ENCODE data around the gene VEGFA.

Gene VEGFA

DNA sequence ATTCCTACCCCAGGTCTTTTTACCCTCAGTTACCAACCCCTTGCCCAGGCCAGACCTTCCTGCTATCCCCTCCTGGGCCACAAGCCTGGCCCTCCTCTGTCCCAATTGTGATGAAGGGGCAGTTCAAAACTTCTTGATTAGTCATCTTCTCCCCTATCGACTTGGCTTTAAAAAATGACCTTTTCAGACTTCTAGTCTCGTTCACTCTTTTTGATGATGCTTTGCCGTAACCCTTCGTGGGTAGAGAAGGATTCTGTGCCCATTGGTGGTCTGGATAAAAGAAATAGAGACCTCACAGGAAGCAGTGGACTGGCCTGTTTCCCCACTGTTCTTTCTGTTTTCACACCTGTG, 5.5 kb downstream of the VEGFA start:
- DNase-seq (no peak), ATAC-seq (replicated peaks) (no peak)
- H3K27me3 Mint-ChIP-seq: peaks cover 27 to 37% of the 10 kb centered on the region in 2 donors
- no peak overlapping the region for H3K27ac Mint-ChIP-seq
- H3K36me3 Mint-ChIP-seq (ENCODE audit: insufficient read depth): peaks cover 3% of the 10 kb centered on the region
- H3K9me3 Mint-ChIP-seq: no peaks in the 10 kb centered on the region
- H3K4me3 Mint-ChIP-seq: no peak overlapping the region
- peaks cover 8 to 15% of the 10 kb centered on the region in 2 donors for H3K4me1 Mint-ChIP-seq (ENCODE audit: low read depth in 2 of 2)

DNA sequence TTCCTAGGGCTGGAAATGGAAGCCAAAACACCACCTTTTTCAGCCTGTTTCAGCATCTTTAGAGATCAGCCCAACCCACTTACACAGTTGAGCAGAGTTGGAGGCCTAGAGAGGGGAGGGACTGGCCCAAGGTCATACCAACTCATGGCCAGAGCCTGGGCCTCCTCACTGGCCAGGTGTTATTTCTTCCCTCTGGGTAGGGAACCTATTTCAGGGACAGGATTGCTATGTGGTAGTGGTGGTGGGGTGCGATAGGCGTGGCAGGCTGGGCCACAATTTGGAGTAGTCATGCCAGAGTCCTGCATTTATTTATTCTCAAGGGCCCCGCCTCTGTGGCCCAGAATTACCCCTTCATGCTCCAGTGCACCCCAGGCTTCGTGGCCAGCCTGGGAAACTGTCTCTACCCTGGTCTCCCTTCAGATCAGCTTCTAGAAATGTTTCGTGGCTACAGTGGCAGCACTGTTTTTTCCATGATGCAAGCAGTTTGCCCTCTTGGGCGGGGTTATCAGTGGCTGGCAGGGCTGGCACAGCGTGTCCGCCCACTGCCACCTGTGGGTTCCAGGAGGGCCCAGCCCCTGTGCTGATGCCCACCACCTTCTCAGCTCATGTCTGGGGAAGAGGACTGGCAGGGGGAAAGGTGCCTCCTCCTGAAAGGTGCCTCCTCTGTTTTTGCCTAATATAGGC, 6.2 kb downstream of the VEGFA start:
- Mint-ChIP-seq H3K36me3 (ENCODE audit: insufficient read depth) (peaks cover 3% of the 10 kb centered on the region), H3K27ac (peak overlapping the region in 1 of 2 donors; percentile 22), H3K27me3 (peaks cover 27 to 37% of the 10 kb centered on the region in 2 donors), H3K9me3 (no peaks in the 10 kb centered on the region), H3K4me1 (ENCODE audit: low read depth in 2 of 2) (peaks cover 8 to 14% of the 10 kb centered on the region in 2 donors), H3K4me3 (no peak overlapping the region)
- ATAC-seq (replicated peaks) (no peak), DNase-seq (no peak)

DNA sequence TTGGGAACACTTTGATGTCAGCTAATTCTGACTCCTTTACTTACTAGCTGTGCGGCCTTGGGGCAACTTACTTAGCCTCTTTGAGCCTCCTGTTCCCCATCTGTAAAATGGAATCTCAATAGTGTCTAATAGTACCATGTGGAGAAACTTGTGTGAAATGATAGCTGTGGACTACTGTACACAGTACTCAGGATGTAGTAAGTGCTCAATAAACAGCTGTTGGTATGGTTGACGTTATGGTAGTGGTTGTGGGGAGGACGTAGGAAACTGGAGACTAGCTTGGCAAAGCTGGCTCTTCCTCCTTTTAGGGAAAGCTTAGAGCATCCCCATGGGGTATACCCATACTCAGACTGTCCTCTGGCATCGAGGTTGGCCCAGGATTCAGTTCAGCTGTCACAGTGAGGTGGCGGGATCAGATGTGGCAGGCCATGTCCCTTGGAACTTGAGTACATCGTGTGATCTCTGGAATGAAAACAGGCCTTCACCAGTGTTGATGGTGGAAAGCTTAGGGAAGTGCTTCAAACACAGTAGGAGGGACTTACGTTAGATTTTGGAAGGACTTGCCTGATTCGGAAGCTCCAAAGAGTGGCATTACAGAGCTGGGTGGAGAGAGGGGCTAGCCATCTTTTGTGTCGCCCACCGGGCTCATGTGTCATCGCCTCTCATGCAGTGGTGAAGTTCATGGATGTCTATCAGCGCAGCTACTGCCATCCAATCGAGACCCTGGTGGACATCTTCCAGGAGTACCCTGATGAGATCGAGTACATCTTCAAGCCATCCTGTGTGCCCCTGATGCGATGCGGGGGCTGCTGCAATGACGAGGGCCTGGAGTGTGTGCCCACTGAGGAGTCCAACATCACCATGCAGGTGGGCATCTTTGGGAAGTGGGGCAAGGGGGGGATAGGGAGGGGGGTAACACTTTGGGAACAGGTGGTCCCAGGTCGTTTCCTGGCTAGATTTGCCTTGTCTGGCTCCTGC, 7.1 kb downstream of the VEGFA start:
- Mint-ChIP-seq H3K4me3 (no peak overlapping the region), H3K4me1 (ENCODE audit: low read depth in 2 of 2) (peaks cover 6 to 12% of the 10 kb centered on the region in 2 donors), H3K27ac (peak overlapping the region in 1 of 2 donors; percentile 22), H3K36me3 (ENCODE audit: insufficient read depth) (peaks cover 4% of the 10 kb centered on the region), H3K9me3 (no peaks in the 10 kb centered on the region), H3K27me3 (peaks cover 25 to 34% of the 10 kb centered on the region in 2 donors)
- ATAC-seq (replicated peaks) (no peak), DNase-seq (no peak)

DNA sequence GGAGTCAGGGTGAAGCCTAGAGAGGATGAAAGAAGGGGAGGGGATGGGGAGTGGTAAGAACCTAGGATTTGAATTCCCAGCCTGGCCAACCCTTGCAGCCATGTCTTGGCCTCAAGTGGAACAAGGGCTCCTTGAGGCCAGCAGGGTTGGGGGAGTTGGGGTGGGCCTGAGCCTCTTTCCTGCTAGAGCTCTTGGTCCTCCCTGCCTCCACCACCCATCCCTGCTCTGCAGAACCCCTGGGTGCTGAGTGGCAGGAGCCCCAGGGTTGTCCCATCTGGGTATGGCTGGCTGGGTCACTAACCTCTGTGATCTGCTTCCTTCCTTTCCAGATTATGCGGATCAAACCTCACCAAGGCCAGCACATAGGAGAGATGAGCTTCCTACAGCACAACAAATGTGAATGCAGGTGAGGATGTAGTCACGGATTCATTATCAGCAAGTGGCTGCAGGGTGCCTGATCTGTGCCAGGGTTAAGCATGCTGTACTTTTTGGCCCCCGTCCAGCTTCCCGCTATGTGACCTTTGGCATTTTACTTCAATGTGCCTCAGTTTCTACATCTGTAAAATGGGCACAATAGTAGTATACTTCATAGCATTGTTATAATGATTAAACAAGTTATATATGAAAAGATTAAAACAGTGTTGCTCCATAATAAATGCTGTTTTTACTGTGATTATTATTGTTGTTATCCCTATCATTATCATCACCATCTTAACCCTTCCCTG, 8.3 kb downstream of the VEGFA start:
- Mint-ChIP-seq H3K27me3 (peaks cover 13 to 22% of the 10 kb centered on the region in 2 donors), H3K4me3 (no peak overlapping the region), H3K4me1 (ENCODE audit: low read depth in 2 of 2) (peaks cover 4 to 8% of the 10 kb centered on the region in 2 donors), H3K9me3 (no peaks in the 10 kb centered on the region), H3K27ac (no peak overlapping the region), H3K36me3 (ENCODE audit: insufficient read depth) (peaks cover 3% of the 10 kb centered on the region)
- no peak for DNase-seq
- no peak for ATAC-seq (replicated peaks)

DNA sequence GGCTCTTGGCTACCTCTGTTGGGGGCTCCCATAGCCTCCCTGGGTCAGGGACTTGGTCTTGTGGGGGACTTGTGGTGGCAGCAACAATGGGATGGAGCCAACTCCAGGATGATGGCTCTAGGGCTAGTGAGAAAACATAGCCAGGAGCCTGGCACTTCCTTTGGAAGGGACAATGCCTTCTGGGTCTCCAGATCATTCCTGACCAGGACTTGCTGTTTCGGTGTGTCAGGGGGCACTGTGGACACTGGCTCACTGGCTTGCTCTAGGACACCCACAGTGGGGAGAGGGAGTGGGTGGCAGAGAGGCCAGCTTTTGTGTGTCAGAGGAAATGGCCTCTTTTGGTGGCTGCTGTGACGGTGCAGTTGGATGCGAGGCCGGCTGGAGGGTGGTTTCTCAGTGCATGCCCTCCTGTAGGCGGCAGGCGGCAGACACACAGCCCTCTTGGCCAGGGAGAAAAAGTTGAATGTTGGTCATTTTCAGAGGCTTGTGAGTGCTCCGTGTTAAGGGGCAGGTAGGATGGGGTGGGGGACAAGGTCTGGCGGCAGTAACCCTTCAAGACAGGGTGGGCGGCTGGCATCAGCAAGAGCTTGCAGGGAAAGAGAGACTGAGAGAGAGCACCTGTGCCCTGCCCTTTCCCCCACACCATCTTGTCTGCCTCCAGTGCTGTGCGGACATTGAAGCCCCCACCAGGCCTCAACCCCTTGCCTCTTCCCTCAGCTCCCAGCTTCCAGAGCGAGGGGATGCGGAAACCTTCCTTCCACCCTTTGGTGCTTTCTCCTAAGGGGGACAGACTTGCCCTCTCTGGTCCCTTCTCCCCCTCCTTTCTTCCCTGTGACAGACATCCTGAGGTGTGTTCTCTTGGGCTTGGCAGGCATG, 9.2 kb downstream of the VEGFA start:
- peaks cover 4% of the 10 kb centered on the region for H3K36me3 Mint-ChIP-seq (ENCODE audit: insufficient read depth)
- H3K4me3 Mint-ChIP-seq: no peak overlapping the region
- H3K9me3 Mint-ChIP-seq: no peaks in the 10 kb centered on the region
- H3K4me1 Mint-ChIP-seq (ENCODE audit: low read depth in 2 of 2): peaks cover 4 to 6% of the 10 kb centered on the region in 2 donors
- no peak overlapping the region for H3K27ac Mint-ChIP-seq
- ATAC-seq (replicated peaks) (no peak), DNase-seq (no peak)
- H3K27me3 Mint-ChIP-seq: peaks cover 3 to 13% of the 10 kb centered on the region in 2 donors

DNA sequence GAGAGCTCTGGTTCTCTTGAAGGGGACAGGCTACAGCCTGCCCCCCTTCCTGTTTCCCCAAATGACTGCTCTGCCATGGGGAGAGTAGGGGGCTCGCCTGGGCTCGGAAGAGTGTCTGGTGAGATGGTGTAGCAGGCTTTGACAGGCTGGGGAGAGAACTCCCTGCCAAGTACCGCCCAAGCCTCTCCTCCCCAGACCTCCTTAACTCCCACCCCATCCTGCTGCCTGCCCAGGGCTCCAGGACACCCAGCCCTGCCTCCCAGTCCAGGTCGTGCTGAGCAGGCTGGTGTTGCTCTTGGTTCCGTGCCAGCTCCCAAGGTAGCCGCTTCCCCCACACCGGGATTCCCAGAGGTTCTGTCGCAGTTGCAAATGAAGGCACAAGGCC, 9.8 kb downstream of the VEGFA start:
- Mint-ChIP-seq H3K36me3 (ENCODE audit: insufficient read depth) (peaks cover 7% of the 10 kb centered on the region), H3K27ac (no peak overlapping the region)

DNA sequence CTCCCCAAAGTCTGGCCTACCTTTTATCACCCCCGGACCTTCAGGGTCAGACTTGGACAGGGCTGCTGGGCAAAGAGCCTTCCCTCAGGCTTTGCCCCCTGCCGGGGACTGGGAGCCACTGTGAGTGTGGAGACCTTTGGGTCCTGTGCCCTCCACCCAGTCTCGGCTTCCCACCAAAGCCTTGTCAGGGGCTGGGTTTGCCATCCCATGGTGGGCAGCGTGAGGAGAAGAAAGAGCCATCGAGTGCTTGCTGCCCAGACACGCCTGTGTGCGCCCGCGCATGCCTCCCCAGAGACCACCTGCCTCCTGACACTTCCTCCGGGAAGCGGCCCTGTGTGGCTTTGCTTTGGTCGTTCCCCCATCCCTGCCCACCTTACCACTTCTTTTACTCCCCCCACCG, 10.3 kb downstream of the VEGFA start:
- ATAC-seq (replicated peaks): no peak
- Mint-ChIP-seq H3K9me3 (no peaks in the 10 kb centered on the region), H3K4me1 (ENCODE audit: low read depth in 2 of 2) (peaks cover 0 to under 1% of the 10 kb centered on the region in 2 donors), H3K36me3 (ENCODE audit: insufficient read depth) (peaks cover 7% of the 10 kb centered on the region), H3K27ac (no peak overlapping the region), H3K27me3 (peaks cover 0 to 2% of the 10 kb centered on the region in 2 donors), H3K4me3 (no peak overlapping the region)
- DNase-seq: no peak

More for the DNA sequence above, 9.8 kb downstream of the VEGFA start:
- DNase-seq: no peak
- Mint-ChIP-seq H3K27me3 (peaks cover 0 to 7% of the 10 kb centered on the region in 2 donors), H3K4me3 (no peak overlapping the region), H3K4me1 (ENCODE audit: low read depth in 2 of 2) (peaks cover 4% of the 10 kb centered on the region in 2 donors), H3K9me3 (no peaks in the 10 kb centered on the region)
- ATAC-seq (replicated peaks): no peak

DNA sequence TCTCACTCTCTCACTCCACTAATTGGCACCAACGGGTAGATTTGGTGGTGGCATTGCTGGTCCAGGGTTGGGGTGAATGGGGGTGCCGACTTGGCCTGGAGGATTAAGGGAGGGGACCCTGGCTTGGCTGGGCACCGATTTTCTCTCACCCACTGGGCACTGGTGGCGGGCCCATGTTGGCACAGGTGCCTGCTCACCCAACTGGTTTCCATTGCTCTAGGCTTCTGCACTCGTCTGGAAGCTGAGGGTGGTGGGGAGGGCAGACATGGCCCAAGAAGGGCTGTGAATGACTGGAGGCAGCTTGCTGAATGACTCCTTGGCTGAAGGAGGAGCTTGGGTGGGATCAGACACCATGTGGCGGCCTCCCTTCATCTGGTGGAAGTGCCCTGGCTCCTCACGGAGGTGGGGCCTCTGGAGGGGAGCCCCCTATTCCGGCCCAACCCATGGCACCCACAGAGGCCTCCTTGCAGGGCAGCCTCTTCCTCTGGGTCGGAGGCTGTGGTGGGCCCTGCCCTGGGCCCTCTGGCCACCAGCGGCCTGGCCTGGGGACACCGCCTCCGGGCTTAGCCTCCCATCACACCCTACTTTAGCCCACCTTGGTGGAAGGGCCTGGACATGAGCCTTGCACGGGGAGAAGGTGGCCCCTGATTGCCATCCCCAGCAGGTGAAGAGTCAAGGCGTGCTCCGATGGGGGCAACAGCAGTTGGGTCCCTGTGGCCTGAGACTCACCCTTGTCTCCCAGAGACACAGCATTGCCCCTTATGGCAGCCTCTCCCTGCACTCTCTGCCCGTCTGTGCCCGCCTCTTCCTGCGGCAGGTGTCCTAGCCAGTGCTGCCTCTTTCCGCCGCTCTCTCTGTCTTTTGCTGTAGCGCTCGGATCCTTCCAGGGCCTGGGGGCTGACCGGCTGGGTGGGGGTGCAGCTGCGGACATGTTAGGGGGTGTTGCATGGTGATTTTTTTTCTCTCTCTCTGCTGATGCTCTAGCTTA, 11.2 kb downstream of the VEGFA start:
- Mint-ChIP-seq H3K27ac (no peak overlapping the region), H3K9me3 (no peaks in the 10 kb centered on the region), H3K4me3 (no peak overlapping the region), H3K36me3 (ENCODE audit: insufficient read depth) (peaks cover 7% of the 10 kb centered on the region), H3K27me3 (no peaks in the 10 kb centered on the region), H3K4me1 (ENCODE audit: low read depth in 2 of 2) (no peaks in the 10 kb centered on the region)
- no peak for DNase-seq
- ATAC-seq (replicated peaks): no peak

DNA sequence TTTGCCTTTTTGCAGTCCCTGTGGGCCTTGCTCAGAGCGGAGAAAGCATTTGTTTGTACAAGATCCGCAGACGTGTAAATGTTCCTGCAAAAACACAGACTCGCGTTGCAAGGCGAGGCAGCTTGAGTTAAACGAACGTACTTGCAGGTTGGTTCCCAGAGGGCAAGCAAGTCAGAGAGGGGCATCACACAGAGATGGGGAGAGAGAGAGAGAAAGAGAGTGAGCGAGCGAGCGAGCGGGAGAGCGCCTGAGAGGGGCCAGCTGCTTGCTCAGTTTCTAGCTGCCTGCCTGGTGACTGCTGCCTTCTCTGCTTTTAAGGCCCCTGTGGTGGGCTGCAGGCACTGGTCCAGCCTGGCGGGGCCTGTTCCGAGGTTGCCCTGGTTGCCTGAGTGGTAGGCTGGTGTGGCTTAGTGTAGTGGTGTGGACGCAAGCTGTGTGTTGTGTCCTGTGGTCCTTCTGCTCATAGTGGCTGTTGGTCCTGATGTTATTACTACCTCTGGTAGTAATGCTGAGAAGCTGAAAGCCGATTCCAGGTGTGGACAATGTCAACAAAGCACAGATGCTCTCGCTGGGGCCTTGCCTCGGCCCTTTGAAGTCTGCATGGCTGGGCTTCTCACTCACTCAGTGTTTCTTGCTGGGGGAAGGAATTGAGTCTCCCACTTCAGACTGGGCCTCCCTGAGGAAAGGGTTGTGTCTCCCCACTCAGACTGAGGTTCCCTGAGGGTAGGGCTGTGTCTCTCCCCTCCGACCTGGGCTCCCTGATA, 12.1 kb downstream of the VEGFA start:
- DNase-seq (no peak), ATAC-seq (replicated peaks) (no peak)
- Mint-ChIP-seq H3K4me3 (no peak overlapping the region), H3K27me3 (peaks cover 0 to 5% of the 10 kb centered on the region in 2 donors), H3K9me3 (no peaks in the 10 kb centered on the region), H3K27ac (no peak overlapping the region), H3K4me1 (ENCODE audit: low read depth in 2 of 2) (no peaks in the 10 kb centered on the region), H3K36me3 (ENCODE audit: insufficient read depth) (peaks cover 7% of the 10 kb centered on the region)

DNA sequence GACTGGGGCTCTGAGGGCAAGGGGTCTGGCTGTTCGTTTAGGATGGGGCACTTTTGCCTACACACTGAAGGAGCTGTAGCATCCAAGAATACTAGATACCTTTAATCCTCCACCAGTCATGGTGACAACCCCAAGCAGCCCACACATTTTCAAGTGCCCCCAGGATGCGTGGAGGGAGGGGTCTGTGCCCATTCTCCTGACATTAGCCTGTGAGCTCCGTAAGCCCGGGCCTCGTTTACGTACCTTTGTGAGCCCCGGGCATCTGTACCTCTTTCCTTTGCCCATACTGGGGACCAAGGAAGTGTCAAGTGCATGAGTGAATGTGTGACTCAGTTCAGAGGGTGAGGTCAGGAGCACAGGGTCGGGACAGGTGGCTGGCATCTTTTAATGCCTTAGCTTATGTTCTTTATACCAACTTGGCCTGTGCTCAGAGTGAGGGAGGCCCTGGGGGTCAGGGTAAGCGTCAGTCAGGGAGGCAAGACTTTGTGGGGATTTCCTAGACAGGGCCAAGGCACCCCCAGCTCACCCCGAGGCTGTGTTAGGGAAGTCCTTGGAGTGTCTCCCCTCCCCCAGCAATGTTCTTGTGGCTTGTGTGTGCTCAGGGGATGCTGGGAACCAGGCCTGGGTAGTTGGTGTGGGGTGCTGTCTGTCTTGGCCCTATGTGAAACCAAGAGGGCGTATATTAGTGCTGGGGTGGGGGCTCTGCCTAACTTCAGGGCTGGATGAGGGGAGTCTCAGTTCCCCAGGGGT, 12.9 kb downstream of the VEGFA start:
- H3K4me1 Mint-ChIP-seq (ENCODE audit: low read depth in 2 of 2): no peaks in the 10 kb centered on the region
- no peak overlapping the region for H3K4me3 Mint-ChIP-seq
- no peak for DNase-seq
- no peak overlapping the region for H3K27ac Mint-ChIP-seq
- H3K27me3 Mint-ChIP-seq: peaks cover 0 to 6% of the 10 kb centered on the region in 2 donors
- ATAC-seq (replicated peaks): no peak
- no peaks in the 10 kb centered on the region for H3K9me3 Mint-ChIP-seq
- H3K36me3 Mint-ChIP-seq (ENCODE audit: insufficient read depth): peaks cover 7% of the 10 kb centered on the region
